ENCODE measurements around the gene ZC3H12D.

DNA sequence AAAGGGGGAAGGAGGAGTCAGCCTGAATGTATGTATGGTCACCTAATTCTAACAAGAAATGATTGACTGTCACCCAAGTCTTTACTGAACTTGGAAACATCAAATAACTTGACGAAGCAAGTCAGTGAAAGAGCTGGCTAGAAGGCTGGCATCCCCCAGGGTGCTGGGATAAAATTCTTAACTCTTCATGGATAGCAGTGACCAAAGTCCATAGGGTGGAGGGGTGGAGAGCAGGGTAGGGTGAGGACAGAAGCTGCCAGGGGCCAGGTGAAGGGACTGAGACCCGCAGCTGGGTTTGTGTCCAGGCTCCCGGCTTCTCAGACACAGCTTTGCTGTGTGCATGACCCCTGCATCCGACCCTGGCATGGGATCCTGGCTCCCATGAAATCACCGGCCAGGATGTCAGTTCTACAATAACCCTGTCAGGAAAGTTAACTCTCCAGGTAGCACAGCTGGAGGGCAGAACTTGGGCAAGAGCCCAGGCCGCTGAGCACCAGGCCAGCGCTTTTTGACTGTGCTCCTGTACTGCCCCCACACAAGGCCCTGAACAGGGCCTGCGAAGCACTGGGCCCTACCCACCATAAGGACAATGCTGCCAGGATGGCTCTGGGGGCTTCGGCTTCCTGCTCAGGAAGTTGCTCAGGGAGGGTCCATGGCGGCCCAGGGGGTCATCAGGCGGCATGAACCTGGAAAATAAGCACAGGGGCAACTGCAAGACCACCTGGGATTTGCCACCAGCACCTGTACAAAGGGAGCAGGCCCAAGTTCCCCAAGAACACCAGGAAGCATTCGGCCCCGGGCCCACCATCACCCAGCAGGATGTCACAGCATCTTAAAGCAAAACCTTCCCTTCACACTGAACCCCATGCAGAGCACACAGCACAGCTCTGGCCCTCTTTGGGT, 32.5 kb downstream of the ZC3H12D start:
- TF ChIP-seq POLR2AphosphoS5 (IDR thresholded peaks at IDR 0.05; ENCODE audit: low read depth, low read length) (no peak), CHD2 (IDR thresholded peaks at IDR 0.05; ENCODE audit: low read length, partially characterized antibody) (no peak), EZH2phosphoT487 (IDR thresholded peaks at IDR 0.05; ENCODE audit: borderline replicate concordance, low read depth) (no peak), RAD21 (IDR thresholded peaks at IDR 0.05; ENCODE audit: low read length) (no peak), EP300 (IDR thresholded peaks at IDR 0.05; ENCODE audit: borderline replicate concordance in 1 of 2, low read depth in 1 of 2, low read length in 1 of 2) (no peak)
- TF ChIP-seq, protein P1, sequence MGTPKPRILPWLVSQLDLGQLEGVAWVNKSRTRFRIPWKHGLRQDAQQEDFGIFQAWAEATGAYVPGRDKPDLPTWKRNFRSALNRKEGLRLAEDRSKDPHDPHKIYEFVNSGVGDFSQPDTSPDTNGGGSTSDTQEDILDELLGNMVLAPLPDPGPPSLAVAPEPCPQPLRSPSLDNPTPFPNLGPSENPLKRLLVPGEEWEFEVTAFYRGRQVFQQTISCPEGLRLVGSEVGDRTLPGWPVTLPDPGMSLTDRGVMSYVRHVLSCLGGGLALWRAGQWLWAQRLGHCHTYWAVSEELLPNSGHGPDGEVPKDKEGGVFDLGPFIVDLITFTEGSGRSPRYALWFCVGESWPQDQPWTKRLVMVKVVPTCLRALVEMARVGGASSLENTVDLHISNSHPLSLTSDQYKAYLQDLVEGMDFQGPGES (IDR thresholded peaks at IDR 0.05; ENCODE audit: low read depth, low read length), result no peak
- TF ChIP-seq, protein P2, sequence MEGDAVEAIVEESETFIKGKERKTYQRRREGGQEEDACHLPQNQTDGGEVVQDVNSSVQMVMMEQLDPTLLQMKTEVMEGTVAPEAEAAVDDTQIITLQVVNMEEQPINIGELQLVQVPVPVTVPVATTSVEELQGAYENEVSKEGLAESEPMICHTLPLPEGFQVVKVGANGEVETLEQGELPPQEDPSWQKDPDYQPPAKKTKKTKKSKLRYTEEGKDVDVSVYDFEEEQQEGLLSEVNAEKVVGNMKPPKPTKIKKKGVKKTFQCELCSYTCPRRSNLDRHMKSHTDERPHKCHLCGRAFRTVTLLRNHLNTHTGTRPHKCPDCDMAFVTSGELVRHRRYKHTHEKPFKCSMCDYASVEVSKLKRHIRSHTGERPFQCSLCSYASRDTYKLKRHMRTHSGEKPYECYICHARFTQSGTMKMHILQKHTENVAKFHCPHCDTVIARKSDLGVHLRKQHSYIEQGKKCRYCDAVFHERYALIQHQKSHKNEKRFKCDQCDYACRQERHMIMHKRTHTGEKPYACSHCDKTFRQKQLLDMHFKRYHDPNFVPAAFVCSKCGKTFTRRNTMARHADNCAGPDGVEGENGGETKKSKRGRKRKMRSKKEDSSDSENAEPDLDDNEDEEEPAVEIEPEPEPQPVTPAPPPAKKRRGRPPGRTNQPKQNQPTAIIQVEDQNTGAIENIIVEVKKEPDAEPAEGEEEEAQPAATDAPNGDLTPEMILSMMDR (IDR thresholded peaks at IDR 0.05), result no peak
